ENCODE data around the gene UBE2M. TPM values are rescaled to one million over a fixed set of nuclear protein-coding genes. Genes with fewer than 3 reads are reported as not detected.
"Not testable (repeated sequence)": the region's sequence is repeated elsewhere in the genome, so short reads cannot be mapped to it uniquely, and the experiment has no call there.

The UBE2M gene
- total and polyA plus RNA-seq, 2 experiments from 2014 or later: 27.6 to 64.5 TPM

DNA sequence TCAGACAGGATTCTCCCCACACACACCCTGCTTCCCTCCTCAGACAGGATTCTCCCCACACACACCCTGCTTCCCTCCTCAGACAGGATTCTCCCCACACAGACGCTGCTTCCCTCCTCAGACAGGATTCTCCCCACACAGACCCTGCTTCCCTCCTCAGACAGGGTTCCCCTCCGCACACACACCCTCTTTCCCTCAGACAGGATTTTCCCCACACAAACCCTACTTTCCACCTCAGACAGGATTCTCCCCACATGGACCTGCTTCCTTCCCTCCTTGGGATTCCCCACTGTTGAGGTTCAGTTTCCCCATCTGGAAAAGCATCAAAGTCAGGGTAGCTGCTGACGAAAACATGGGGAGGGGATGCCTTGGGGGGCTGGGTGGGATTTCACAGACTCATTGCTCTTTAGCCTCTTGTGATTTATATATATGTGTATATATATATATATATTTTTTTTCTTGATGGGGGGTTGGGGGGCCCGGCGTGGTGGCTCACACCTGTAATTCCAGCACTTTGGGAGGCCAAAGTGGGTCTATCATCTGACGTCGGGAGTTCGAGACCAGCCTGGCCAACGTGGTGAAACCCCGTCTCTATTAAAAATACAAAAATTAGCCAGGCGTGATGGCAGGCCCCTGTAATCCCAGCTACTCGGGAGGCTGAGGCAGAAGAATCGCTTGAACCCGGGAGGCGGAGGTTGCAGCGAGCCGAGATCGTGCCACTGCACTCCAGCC lies 15.6 kb downstream of the UBE2M start:
- not testable (repeated sequence) for H2AFZ ChIP-seq; H3K9me3 Mint-ChIP-seq; H3K27ac Mint-ChIP-seq; H3K9me2 ChIP-seq (ENCODE audit: insufficient read depth); ATAC-seq; DNase-seq (ENCODE audit: low spot score)
- Histone ChIP-seq H3K79me2 (replicated peaks; ENCODE audit: insufficient read depth) (peaks cover 31% of the 10 kb centered on the region), H3K27ac (ENCODE audit: low read depth) (peak overlapping the region; percentile 96; the same call in 1 of the 2 replicates), H3K4me2 (peak overlapping the region; percentile 78), H3F3A (replicated peaks; ENCODE audit: low read depth) (peaks cover 40% of the 10 kb centered on the region), H4K20me1 (replicated peaks; ENCODE audit: insufficient read depth) (peaks cover 28% of the 10 kb centered on the region), H3K4me1 (ENCODE audit: insufficient read depth) (peaks cover 10% of the 10 kb centered on the region; the same call in 1 of the 2 replicates), H3K27me3 (ENCODE audit: insufficient read depth) (peaks cover 15% of the 10 kb centered on the region; the same call in 1 of the 2 replicates), H3K36me3 (ENCODE audit: insufficient read depth) (peaks cover 14% of the 10 kb centered on the region), H3K4me3 (peak overlapping the region; percentile 99)
- H3K4me3 Mint-ChIP-seq: peak overlapping the region; percentile 89
- peaks cover 23% of the 10 kb centered on the region for H3K4me1 Mint-ChIP-seq
- peaks cover 32% of the 10 kb centered on the region for H3K36me3 Mint-ChIP-seq (ENCODE audit: low read depth)
- H3K27me3 Mint-ChIP-seq (ENCODE audit: insufficient read depth, low read depth, poor library complexity): peaks cover 42% of the 10 kb centered on the region

GRCh38 chr19:58539169-58539559 lies 19.2 kb downstream of the UBE2M start:
- H3K36me3 Mint-ChIP-seq (ENCODE audit: low read depth); H3K27ac ChIP-seq (ENCODE audit: low read depth): not testable (repeated sequence)

GRCh38 chr19:58538257-58539168 lies 19.9 kb downstream of the UBE2M start:
- H3K27me3 ChIP-seq (ENCODE audit: insufficient read depth): peaks cover 15% of the 10 kb centered on the region; the same call in 1 of the 2 replicates
- no peaks in the 10 kb centered on the region for H3K9me3 Mint-ChIP-seq
- peak overlapping the region; percentile 60 for H3K4me3 ChIP-seq
- H3K27ac ChIP-seq (ENCODE audit: low read depth): peak overlapping the region; percentile 93
- peaks cover 21% of the 10 kb centered on the region for H3K27me3 Mint-ChIP-seq (ENCODE audit: insufficient read depth, low read depth, poor library complexity)
- H3K27ac Mint-ChIP-seq: peak overlapping the region; percentile 98
- DNase-seq (ENCODE audit: low spot score): peak; percentile 97
- no peaks in the 10 kb centered on the region for H3K36me3 Mint-ChIP-seq (ENCODE audit: low read depth)
- H3K9me2 ChIP-seq (ENCODE audit: insufficient read depth): no peaks in the 10 kb centered on the region
- ATAC-seq: peak; percentile 98
- H3F3A ChIP-seq (replicated peaks; ENCODE audit: low read depth): peaks cover 11% of the 10 kb centered on the region
- H3K4me1 ChIP-seq (ENCODE audit: insufficient read depth): peaks cover 7% of the 10 kb centered on the region; the same call in 1 of the 2 replicates
- no peaks in the 10 kb centered on the region for H4K20me1 ChIP-seq (replicated peaks; ENCODE audit: insufficient read depth)
- H3K4me3 Mint-ChIP-seq: peak overlapping the region; percentile 74
- TF ChIP-seq EZH2phosphoT487 (IDR thresholded peaks at IDR 0.05; ENCODE audit: unreplicated experiment) (no peak), POLR2AphosphoS5 (IDR thresholded peaks at IDR 0.05; ENCODE audit: low read depth) (peak; percentile 80), EZH2 (IDR thresholded peaks at IDR 0.05; ENCODE audit: low read depth, unreplicated experiment) (no peak), CREB1 (CRISPR knock-in tag; IDR thresholded peaks at IDR 0.05; ENCODE audit: low read depth) (peak; percentile 10; the same call in 1 of the 2 replicates), ZNF114 (CRISPR knock-in tag; IDR thresholded peaks at IDR 0.05) (no peak)
- TF ChIP-seq, protein P1, sequence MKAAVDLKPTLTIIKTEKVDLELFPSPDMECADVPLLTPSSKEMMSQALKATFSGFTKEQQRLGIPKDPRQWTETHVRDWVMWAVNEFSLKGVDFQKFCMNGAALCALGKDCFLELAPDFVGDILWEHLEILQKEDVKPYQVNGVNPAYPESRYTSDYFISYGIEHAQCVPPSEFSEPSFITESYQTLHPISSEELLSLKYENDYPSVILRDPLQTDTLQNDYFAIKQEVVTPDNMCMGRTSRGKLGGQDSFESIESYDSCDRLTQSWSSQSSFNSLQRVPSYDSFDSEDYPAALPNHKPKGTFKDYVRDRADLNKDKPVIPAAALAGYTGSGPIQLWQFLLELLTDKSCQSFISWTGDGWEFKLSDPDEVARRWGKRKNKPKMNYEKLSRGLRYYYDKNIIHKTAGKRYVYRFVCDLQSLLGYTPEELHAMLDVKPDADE (IDR thresholded peaks at IDR 0.05): peak; percentile 64
- H3K36me3 ChIP-seq (ENCODE audit: insufficient read depth): no peaks in the 10 kb centered on the region
- peak overlapping the region; percentile 79 for H3K4me2 ChIP-seq
- no peaks in the 10 kb centered on the region for H3K79me2 ChIP-seq (replicated peaks; ENCODE audit: insufficient read depth)
- peak overlapping the region; percentile 32; the same call in 1 of the 2 replicates for H2AFZ ChIP-seq
- H3K4me1 Mint-ChIP-seq: peaks cover 11% of the 10 kb centered on the region

More at GRCh38 chr19:58539169-58539559, 19.2 kb downstream of the UBE2M start:
- peaks cover 14% of the 10 kb centered on the region for H3K4me1 Mint-ChIP-seq
- not testable (repeated sequence) for H3K4me1 ChIP-seq (ENCODE audit: insufficient read depth); H3K9me3 Mint-ChIP-seq; ATAC-seq; H3K9me2 ChIP-seq (ENCODE audit: insufficient read depth); DNase-seq (ENCODE audit: low spot score); H4K20me1 ChIP-seq (replicated peaks; ENCODE audit: insufficient read depth); H3K79me2 ChIP-seq (replicated peaks; ENCODE audit: insufficient read depth); H2AFZ ChIP-seq; H3K36me3 ChIP-seq (ENCODE audit: insufficient read depth)
- peak overlapping the region; percentile 97 for H3K27ac Mint-ChIP-seq
- peaks cover 15% of the 10 kb centered on the region; the same call in 1 of the 2 replicates for H3K27me3 ChIP-seq (ENCODE audit: insufficient read depth)
- peak overlapping the region; percentile 79 for H3K4me2 ChIP-seq
- H3K4me3 Mint-ChIP-seq: peak overlapping the region; percentile 21; the same call in 1 of the 3 replicates
- H3F3A ChIP-seq (replicated peaks; ENCODE audit: low read depth): peaks cover 14% of the 10 kb centered on the region
- H3K4me3 ChIP-seq: peak overlapping the region; percentile 60; the same call in 1 of the 2 replicates
- H3K27me3 Mint-ChIP-seq (ENCODE audit: insufficient read depth, low read depth, poor library complexity): peaks cover 26% of the 10 kb centered on the region

Data from GM23338 (cell line).